DOHH2 (cell line): Measurements from ENCODE around the gene ZFPM1.

ENCODE experiments used
- H3F3A ChIP-seq: fragments of 200-600 bp; sonication (generic), shearing (Covaris generic); 2 replicates; pipeline ENCODE4 v1.6.0; 2016; ENCODE audit warnings: antibody characterized with exemption, mild to moderate bottlenecking; ENCODE audit not compliant: control insufficient read depth, insufficient read depth
- H3K27ac ChIP-seq: fragments of 200-600 bp; sonication (generic); 2 replicates; pipeline ENCODE4 v1.5.1; 2014; ENCODE audit warnings: low read depth, mild to moderate bottlenecking, low read length, moderate library complexity
- H3K27me3 ChIP-seq: fragments of 200-600 bp; sonication (generic); 2 replicates; pipeline ENCODE4 v1.6.1; 2014; ENCODE audit warnings: mild to moderate bottlenecking, low read length, mixed read lengths; ENCODE audit not compliant: control insufficient read depth
- H3K36me3 ChIP-seq: fragments of 200-600 bp; sonication (generic); 2 replicates; pipeline ENCODE4 v1.6.1; 2014; ENCODE audit warnings: mild to moderate bottlenecking, low read length, moderate library complexity, mixed read lengths; ENCODE audit not compliant: control insufficient read depth
- H3K4me1 ChIP-seq: fragments of 200-600 bp; sonication (generic); 2 replicates; pipeline ENCODE4 v1.6.1; 2014; ENCODE audit warnings: mild to moderate bottlenecking, low read length, mixed read lengths; ENCODE audit not compliant: control insufficient read depth
- H3K4me2 ChIP-seq: fragments of 200-600 bp; sonication (generic); 2 replicates; pipeline ENCODE4 v1.6.0; 2014; ENCODE audit warnings: mild to moderate bottlenecking, low read length, moderate library complexity
- H3K4me3 ChIP-seq: fragments of 200-600 bp; sonication (generic); 2 replicates; pipeline ENCODE4 v1.5.1; 2014; ENCODE audit warnings: mild to moderate bottlenecking, low read length, mixed read lengths
- H3K79me2 ChIP-seq: fragments of 200-600 bp; sonication (generic); 2 replicates; pipeline ENCODE4 v1.6.1; 2014; ENCODE audit warnings: mild to moderate bottlenecking, low read length, mixed read lengths; ENCODE audit not compliant: control insufficient read depth
- H3K9me2 ChIP-seq: fragments of 200-600 bp; sonication (generic); replicated peaks from 2 replicates; pipeline ENCODE4 v1.6.1; 2014; ENCODE audit warnings: mild to moderate bottlenecking, low read length, mixed read lengths; ENCODE audit not compliant: control insufficient read depth
- H3K9me3 ChIP-seq: fragments of 200-600 bp; sonication (generic); 2 replicates; pipeline ENCODE4 v1.6.1; 2014; ENCODE audit warnings: antibody characterized with exemption, low read length, mixed read lengths; ENCODE audit not compliant: control insufficient read depth, insufficient read depth
- H4K20me1 ChIP-seq: fragments of 200-600 bp; sonication (generic); 2 replicates; pipeline ENCODE4 v1.6.0; 2014; ENCODE audit warnings: low read depth, mild to moderate bottlenecking, antibody characterized with exemption, low read length, moderate library complexity; ENCODE audit not compliant: control insufficient read depth, insufficient read depth
- CTCF ChIP-seq: fragments of 200-600 bp; sonication (generic); IDR thresholded peaks from one replicate; pipeline ENCODE4 v1.5.1; 2014; ENCODE audit warnings: antibody characterized with exemption, mild to moderate bottlenecking, low read depth, low read length; ENCODE audit not compliant: poor library complexity, severe bottlenecking
- EZH2phosphoT487 ChIP-seq: fragments of 200-600 bp; sonication (generic); IDR thresholded peaks from 2 replicates; pipeline ENCODE4 v1.6.1; 2017; ENCODE audit warnings: borderline replicate concordance, mild to moderate bottlenecking, antibody characterized with exemption, low read length, moderate library complexity, mixed read lengths

Gene ZFPM1

GRCh38 chr16:88560714-88561484, 107.8 kb downstream of the ZFPM1 start:
- Histone ChIP-seq H3K4me1 (peaks cover 39% of the 10 kb centered on the region), H3K79me2 (no peaks in the 10 kb centered on the region), H3K9me3 (peaks cover 2% of the 10 kb centered on the region; the same call in 1 of the 2 replicates), H3F3A (peaks cover 3% of the 10 kb centered on the region; the same call in 1 of the 2 replicates), H4K20me1 (no peaks in the 10 kb centered on the region), H3K9me2 (no peaks in the 10 kb centered on the region), H3K4me3 (no peak overlapping the region), H3K27ac (no peak overlapping the region), H3K36me3 (no peaks in the 10 kb centered on the region), H3K4me2 (no peak overlapping the region), H3K27me3 (no peaks in the 10 kb centered on the region)
- TF ChIP-seq EZH2phosphoT487 (no peak), CTCF (no peak)

- Histone ChIP-seq H3K4me1 (peaks cover 31% of the 10 kb centered on the region), H4K20me1 (no peaks in the 10 kb centered on the region), H3K36me3 (no peaks in the 10 kb centered on the region), H3K79me2 (no peaks in the 10 kb centered on the region), H3K4me3 (no peak overlapping the region), H3K9me2 (no peaks in the 10 kb centered on the region), H3K27ac (no peak overlapping the region), H3K9me3 (no peaks in the 10 kb centered on the region), H3K27me3 (no peaks in the 10 kb centered on the region), H3K4me2 (no peak overlapping the region), H3F3A (peaks cover 3% of the 10 kb centered on the region; the same call in 1 of the 2 replicates)
- TF ChIP-seq EZH2phosphoT487 (no peak), CTCF (peak; percentile 58)
Observed at GRCh38 chr16:88561485-88562359, 108.6 kb downstream of the ZFPM1 start.

GRCh38 chr16:88566158-88566557, 113.1 kb downstream of the ZFPM1 start:
- Histone ChIP-seq H3K4me2 (no peak overlapping the region), H3K27ac (no peak overlapping the region), H3K4me3 (no peak overlapping the region), H3K27me3 (no peaks in the 10 kb centered on the region), H3F3A (no peaks in the 10 kb centered on the region), H3K4me1 (peaks cover 13% of the 10 kb centered on the region), H3K9me3 (no peaks in the 10 kb centered on the region), H4K20me1 (peaks cover 4% of the 10 kb centered on the region; the same call in 1 of the 2 replicates), H3K36me3 (peaks cover 3% of the 10 kb centered on the region; the same call in 1 of the 2 replicates), H3K9me2 (no peaks in the 10 kb centered on the region), H3K79me2 (peaks cover 24% of the 10 kb centered on the region)
- TF ChIP-seq CTCF (no peak), EZH2phosphoT487 (no peak)
